HTR-8/SVneo (cell line): Measurements from ENCODE around the gene SOCS7.

Experiments used
- DNase-seq: peaks from one replicate; pipeline ENCODE4 v3.0.0; 2011; ENCODE audit warnings: low spot score, mixed read lengths; ENCODE audit not compliant: insufficient read length
- FAIRE-seq: peaks from 2 replicates; lab custom pipeline; 2011; peaks lifted over from hg19 to GRCh38; lab: Jason Lieb, UNC

The SOCS7 gene

DNA sequence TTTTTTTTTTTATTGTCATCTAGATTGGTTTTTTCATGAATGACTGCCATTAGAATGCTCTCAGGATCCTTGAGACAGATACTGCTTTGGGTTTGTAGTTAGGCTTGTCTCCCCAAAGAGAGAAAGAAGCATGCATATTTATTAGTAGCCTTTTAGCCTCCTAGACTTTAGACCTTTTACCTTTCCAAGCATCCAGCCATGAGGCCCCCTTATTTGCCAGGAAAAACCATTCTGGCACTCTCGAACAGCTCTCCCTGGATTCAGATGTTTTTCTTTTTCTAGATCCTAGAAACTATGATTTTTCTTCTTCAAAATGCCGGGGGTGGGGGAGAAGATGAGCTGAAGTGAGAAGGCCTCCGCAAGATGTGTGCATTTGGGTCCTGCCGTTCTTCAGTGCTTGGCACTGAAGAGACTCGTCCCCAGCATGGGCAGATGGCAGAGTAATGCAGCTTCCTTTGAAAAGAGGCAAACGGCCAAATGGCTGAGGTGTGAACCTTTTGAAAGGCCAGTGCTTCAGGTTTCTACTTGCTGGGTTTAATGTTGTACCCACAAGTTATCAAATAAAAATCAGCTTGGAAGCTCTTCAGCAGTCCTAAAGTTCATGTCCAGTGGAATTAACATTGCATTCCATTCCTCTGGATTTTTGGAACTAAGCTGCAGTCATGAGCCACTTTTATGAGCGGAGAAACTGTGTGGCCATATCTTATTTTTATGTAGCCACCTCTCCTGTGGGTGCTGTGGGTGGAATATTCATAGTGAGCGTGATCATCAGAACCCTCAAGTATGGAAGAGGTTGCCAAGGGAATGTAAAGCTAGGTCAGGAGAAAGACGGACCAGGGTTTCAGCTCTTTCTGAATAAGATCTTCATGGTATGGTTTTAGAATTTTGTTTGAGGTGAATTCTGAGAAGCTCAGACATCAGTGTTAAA, 7.2 kb downstream of the SOCS7 start:
- FAIRE-seq (no peak), DNase-seq (no peak)

DNA sequence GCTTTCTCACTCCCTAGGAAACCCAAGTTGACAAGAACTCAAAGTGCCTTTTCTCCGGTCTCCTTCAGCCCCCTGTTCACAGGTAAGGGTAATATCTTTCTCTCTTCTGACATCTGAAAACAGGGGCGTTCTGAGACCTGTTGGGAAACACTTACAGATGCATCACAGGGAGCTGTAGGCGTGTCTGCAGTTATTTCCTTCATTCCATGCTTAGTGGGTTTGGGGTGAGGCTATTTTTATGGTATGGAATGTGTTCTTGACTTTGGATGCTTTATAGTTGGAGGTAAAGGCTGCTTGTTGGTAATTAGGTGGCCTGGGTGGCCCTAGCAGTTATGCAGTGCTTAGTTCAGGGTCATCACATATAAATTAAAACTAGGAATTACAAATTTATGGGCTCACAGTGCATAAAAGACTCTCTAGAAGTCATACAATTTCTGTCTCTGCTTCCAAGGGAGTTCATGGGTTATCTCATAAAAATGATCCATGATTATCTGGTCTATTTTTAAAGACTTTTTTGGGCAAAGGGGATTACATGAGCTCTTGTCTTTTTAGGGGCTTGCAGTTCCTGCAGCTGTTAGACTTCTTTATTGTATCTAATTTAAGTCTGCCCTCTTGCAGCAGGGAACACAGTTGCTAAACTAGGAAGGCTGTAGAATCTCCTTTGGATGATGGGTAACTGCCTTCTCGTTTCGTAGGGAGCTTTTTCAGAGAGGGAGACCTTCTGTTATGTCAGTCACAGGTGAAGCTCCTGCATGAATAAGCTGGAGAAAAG, 10.2 kb downstream of the SOCS7 start:
- FAIRE-seq (no peak), DNase-seq (no peak)

DNA sequence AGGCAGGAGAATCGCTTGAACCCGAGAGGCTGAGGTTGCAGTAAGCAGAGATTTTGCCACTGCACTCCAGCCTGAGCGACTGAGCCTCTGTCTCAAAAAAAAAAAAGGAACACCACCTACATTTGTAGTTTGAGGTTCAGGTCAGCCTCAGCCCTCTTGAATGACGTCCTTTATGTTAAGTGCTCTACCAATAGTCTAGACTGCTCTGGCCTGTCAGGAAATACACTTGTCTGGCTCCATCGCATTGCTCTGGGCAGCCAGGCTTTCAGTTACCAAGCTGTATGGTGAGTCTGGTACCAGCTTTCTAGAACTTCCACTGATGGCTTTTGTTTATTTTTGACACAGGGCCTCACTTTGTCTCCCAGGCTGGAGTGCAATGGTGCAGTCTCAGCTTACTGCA, 11.4 kb downstream of the SOCS7 start:
- no peak for FAIRE-seq
- DNase-seq, result no peak

DNA sequence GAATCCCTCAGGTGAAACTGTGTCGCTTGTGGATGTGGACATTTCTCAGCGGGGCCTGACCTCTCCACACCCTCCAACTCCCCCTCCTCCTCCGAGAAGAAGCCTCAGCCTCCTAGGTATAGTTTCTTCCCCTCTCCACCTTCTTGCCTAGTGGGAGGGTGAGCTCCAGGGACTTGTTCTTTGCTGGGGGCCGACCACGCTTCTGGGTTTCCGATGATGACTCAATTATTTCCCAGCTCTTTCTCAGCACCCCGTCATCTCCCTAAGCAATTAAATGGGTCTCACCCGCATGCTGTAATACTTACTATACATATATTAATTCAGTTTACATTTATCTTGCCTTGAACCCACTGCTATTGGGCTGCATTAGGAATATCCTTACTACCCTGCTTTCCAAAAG, 13.1 kb downstream of the SOCS7 start:
- FAIRE-seq, result no peak
- DNase-seq, result no peak

DNA sequence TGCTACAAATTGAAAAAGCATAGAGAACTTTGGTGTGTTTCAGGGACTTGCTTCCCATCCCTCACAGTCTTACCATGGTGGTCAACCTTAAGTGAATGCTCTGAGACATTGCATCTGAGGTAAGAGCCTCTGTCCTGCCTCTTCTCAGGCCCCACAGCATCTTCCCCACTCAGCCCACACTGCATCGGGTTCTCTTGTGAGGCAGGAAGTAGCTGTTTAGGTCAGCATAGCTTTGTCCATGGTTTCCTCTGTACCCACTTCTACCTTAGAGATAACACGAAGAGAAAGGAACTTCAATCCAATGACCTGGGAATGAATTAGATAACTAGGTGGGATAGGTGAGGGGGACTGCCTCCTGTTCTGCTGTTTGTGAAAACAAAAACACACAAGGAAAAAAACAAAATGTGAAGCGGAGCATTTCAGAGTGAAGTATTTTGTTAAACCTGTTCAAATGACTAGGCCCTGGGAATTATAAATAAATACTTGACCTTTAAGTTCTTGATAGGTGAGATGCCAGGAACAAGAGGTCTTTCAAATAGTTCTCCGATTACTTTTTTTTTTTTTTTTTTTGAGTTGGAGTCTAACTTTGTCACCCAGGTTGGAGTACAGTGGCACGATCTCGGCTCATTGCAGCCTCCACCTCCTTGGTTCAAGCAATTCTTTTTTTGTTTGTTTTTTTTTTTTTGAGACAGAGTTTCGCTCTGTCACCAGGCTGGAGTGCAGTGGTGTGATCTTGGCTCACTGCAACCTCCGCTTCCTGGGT, 17.7 kb downstream of the SOCS7 start:
- DNase-seq (no peak), FAIRE-seq (no peak)

DNA sequence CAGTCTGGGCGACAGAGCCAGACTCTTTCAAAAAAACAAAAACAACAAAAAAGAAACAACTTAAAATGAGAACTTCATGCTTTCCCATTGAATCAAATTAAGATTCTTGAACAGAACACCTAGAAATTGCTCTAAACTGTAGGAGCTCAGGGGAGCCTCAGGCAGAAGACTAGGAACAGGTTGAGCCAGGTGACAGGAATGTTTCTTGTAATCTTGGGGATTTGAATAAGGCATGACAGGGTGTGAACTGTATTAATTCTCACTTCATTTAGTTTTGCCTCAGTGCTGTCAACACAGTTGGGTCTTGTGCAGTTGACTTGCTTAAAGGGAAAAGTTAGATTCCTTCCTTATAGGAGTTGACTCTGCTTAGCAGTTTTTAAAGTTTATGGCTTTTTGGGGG, 27.8 kb downstream of the SOCS7 start:
- no peak for FAIRE-seq
- DNase-seq, result no peak

DNA sequence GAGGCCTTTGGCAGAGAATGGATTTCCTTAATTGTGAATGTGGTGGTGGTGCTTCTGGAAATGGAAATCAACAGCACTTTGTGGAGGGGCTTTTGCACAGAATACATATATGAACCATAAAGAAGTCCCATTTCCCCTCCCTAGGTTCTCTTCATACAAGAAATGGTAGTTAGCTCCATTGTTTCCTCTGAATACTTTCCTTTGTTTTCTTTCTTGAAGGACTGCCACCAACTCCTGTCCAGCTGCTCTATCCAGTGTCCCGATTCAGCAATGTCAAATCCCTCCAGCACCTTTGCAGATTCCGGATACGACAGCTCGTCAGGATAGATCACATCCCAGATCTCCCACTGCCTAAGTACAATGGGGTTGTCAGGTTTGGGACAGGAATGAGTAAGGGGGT, 43.4 kb downstream of the SOCS7 start:
- no peak for FAIRE-seq
- DNase-seq, result no peak

DNA sequence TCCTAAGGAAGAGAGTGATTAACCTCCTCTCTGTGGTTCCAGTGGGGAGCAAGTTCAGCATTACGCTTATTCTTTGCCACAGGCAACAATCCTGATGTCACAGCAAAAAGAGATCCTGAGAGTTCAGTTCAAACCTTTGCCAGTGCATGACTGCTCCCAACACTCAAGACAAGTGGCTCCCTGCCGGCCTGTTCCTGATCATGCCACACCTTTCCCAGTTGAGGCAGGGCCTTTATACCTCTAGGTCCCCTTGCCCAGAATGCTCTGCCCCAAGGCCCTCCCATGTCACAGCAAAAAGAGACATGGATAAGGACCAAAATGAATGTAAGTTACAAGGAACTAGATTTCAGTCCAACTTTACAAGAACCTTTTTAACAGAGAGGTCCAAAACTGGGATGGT, 45.6 kb downstream of the SOCS7 start:
- no peak for DNase-seq
- no peak for FAIRE-seq

DNA sequence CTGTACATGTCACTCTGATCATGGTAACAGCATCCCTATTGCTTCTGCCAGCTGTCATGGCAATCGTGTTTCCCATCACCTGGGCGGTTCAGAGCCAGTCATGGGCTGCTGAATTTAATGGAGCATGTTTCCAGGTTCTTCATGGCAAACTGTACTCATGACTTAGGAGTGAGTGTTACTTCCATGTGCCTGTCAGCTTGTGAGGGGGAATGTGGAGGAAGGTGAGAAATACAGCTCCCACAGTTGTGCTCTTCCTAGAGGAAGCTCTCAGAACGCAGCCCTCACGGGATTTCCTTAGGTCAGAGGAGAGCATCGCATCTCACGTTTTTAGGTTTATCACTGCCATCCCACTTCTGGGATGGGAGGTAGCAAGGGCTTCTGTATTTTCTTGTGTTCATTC, 48.6 kb downstream of the SOCS7 start:
- DNase-seq, result no peak
- no peak for FAIRE-seq

DNA sequence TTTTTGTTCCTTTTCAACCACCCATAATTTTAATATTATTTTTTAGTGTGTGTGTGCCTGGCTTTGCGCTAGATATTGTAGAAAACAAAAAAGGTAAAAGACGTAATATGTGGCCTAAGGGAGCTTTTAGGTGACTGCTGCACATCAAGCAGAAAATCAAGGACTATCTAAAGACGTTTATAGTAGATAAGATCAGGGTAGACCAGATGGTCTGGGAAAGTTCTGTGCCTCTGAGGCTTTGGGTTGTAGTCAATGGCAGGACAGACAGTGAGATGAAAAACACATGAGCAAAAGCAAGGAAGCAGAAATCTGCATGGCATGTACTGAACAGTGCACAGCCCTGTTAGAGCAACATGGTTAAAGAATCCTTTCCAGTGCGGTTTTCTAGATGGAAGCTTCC, 49.8 kb downstream of the SOCS7 start:
- FAIRE-seq (no peak), DNase-seq (no peak)

DNA sequence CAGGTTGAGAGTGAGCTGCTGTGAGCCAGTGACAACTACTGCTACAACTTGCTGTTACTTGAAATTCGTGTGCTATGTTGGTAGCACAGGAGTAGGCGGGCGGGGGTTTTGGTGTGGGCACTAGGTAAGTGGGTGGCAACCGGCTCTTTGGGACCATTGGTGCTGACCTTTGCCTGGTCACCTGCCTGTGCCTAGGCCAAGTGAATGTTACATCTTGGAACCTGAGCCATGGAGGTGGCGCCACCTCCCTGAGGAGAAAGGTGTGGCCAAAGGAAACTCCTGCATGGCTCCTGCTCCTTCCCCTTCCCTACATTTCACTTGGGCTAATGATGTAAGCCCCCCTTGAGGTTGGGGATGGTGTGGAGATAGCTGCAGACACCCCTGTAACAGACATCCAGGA, 51.3 kb downstream of the SOCS7 start:
- DNase-seq, result no peak
- FAIRE-seq, result no peak

DNA sequence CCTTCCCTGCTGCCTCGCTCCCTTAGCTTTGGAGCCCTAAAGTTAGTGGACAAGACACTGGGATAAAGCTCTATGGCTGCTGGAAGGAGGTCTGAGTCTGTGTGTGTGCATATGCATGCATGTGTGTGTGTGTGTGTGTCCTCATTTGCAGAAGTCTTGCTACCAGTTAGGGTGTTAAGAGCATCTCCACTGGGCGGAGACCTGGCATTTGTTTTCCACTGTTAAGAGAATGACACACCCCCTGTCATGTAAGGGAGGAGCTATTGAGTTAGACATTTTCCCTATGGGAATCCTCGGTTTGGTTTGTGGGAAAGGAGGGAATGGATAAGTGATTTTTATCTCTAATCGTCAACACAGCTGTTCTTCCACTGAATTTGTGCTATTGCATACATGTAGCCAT, 51.8 kb downstream of the SOCS7 start:
- no peak for FAIRE-seq
- DNase-seq, result no peak

DNA sequence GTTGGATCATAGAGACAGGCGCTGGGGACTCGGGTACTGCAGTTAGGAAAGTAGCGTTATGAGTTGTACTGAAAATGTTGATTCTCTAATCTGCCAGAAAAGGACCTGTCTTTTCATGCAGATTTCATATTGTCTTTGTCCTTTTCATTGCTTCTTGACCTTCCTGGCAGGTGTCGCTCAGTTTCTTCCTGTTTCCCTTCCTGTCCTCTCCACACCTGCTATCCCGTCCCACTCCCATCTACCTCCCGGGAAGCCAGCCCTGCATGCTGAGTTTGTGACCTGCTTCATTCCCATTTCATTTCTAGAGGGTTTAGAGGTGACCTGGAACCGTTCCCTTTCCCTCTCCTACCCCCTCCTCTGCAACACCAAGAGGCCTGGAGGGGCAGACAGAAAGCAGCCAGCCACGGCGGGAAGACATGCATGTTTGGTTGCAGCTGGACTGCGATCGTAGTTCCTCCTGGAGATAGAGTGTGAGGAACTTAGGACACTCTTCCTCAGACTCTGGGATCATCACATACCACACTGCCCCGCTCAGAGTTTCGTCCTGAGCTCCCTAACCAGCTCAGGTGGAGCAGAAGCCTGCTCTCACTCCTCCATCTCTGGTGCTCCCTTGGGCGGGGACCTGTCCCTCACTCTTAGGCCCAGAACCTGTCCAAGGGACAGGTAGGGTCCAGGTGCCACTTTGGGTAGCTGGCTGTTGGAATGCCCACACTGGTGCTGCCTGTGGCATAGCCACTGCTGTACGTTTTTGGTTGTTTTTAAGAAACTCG, 52.7 kb downstream of the SOCS7 start:
- no peak for FAIRE-seq
- no peak for DNase-seq

DNA sequence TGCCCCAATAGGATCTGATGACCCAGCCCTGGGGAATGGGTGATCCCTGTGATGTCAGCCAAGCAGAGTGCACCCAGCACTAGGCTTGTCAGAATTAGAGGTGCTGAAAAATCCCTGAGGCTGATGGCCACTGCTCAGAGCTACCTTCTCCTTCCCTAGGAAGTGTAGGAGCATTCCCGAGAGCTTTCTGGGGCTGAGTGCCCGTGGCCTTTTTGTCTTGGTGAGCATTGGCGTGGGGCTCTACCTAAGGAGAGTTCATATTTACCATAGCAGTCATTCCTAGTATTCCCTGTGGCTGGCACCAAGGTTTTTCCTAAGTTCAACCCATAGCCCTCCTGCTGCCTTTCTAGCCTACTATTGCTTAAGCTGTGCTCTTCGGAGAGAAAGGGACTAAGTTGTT, 54.0 kb downstream of the SOCS7 start:
- DNase-seq (no peak), FAIRE-seq (no peak)

DNA sequence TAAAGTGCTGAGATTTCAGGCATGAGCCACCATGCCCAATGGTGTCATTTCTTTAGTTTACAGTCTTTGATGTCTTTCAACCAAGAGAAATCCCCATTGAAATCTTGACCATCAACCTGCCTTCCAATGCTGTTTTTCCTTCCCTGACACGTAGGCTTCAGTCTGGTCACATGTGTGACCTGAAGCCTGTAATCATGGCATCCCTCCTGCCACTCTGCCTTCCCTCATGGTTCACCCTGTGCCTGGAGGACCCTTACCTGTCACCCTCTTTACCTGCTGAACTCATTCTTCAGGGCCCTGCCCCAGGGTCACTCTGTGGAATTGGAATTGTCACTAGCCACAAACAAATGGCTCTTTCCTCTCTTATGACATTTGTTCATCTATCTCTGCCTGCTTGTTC, 58.6 kb downstream of the SOCS7 start:
- no peak for FAIRE-seq

DNA sequence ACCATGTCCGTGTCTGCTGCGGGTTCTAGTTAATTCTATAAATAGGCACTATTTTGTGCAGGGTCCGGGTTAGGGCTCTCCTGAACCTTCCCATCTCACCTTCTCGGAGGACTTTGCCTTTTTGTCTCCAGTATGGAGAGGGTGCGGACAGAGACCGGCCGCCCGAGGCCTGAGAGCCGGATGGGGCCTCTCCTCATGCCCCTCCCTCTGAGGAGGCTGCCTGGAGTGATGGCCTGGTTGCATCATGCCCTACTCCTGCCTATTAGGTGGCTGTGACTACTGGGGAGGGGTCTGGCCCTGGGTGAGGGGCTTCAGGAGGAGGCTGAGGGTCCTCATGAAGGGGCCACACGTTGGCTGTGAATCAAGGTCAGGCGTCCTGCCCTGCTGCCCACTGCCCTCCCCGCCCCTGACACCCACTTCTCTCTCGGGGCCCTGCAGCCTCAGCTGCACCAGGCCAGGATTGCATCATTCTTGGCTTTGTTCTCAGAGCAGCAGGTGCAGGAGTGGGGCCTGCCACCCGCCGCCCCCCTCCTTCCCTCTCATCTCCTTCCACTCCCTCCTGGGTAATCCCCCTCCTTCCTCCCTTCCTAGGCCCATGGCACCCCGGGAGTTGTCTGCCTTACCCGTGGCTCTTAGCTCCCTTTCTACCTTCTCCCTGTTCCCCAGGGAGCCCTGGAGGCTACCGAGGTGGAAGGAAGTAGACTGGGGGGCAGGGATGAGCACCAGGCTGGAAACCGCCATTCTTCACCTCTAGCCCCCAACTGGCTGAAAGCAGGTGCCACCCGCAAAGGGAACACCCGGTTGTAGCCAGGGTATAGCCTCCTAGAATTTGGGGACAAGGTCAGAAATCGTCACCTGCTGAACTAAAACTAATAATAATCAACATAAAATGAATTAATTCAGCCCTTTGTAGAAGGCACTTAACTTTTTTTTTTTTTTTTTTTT, 63.9 kb downstream of the SOCS7 start:
- FAIRE-seq, result no peak

More for the DNA sequence above, 58.6 kb downstream of the SOCS7 start:
- no peak for DNase-seq

DNA sequence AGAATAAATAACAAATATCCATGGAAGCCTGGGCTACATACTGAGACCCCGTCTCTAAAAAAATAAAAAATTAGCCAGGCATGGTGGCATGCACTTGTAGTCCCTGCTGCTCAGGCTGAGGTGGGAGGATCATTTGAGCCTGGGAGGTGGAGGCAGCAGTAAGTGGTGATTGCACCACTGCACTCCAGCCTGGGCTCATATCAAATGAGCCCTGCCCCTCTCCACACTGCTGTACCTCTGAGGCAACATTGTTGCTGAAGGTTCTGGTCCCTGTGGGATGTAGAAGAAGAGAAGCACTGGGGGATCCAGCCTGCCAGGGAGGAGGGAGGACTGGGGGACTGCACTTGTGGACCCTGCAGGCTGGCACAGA, 65.2 kb downstream of the SOCS7 start:
- no peak for FAIRE-seq

More for the DNA sequence above, 63.9 kb downstream of the SOCS7 start:
- no peak for DNase-seq

DNA sequence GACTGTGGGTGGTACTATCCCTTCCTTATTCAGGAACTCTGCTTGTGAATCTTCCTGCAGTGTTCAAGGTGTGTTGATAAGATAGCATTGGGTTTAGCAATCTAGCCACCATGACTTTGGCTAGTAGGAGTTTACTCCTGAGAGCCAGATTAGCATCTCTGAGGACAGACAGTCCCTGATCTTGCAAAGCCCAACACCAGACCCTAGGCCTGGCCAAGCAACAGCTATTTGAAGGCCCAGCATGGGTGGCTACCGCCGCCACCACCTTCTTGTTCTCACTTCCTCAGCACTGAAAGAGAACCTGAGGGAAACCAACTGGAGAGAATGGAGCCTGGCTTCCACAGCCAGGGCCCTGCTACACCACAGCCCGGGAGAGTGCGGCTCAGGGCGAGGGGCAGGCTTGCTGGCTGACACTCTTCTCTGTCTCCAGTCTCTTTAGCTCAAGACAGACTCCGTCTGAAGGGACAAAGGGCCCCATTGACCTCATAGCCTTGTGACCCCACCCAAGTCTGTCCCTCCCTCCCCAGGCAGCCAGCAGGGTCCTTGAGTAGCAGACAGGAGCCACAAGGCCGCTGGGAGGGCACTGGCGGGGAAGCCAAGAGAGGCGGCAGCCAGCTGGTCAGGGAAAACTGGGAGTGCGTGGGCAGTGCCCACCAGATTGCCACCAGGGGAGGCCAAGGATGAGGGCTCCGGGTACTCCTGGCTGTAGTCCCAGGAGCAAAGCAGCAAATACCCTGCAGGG, 65.7 kb downstream of the SOCS7 start:
- DNase-seq, result no peak
- no peak for FAIRE-seq

More for the DNA sequence above, 65.2 kb downstream of the SOCS7 start:
- DNase-seq, result no peak
